Measurements from ENCODE around the gene RHAG.

- TF ChIP-seq POLR2A (IDR thresholded peaks at IDR 0.05): no peak
- no peak for TF ChIP-seq CTCF (IDR thresholded peaks at IDR 0.05)
- TF ChIP-seq EP300 (IDR thresholded peaks at IDR 0.05): no peak
Observed at GRCh38 chr6:49635480-49635879, 1.2 kb downstream of the RHAG start.
